HG02885 (cell line): ENCODE data around the gene SOX5.
"Not testable (repeated sequence)": the region's sequence is repeated elsewhere in the genome, so short reads cannot be mapped to it uniquely, and the experiment has no call there.

Experiments used
- ATAC-seq: cut with Tn5 transposase; IDR thresholded peaks from one replicate; pipeline ENCODE4 v1.9.1; 2021; ENCODE audit warnings: mild to moderate bottlenecking; ENCODE audit not compliant: unreplicated experiment, poor library complexity

The SOX5 gene

GRCh38 chr12:23763724-23764123 lies 185.7 kb downstream of the SOX5 start:
- ATAC-seq = no peak

GRCh38 chr12:23760495-23760894 lies 189.0 kb downstream of the SOX5 start:
- no peak for ATAC-seq

- no peak for ATAC-seq
Observed at GRCh38 chr12:23758608-23759007, 190.9 kb downstream of the SOX5 start.

- no peak for ATAC-seq
Observed at GRCh38 chr12:23757541-23757962, 191.9 kb downstream of the SOX5 start.

- ATAC-seq = no peak
Observed at GRCh38 chr12:23756416-23756815, 193.1 kb downstream of the SOX5 start.

GRCh38 chr12:23753628-23754365 lies 195.7 kb downstream of the SOX5 start:
- no peak for ATAC-seq

GRCh38 chr12:23752245-23752644 lies 197.2 kb downstream of the SOX5 start:
- no peak for ATAC-seq

GRCh38 chr12:23751641-23752040 lies 197.8 kb downstream of the SOX5 start:
- ATAC-seq = no peak

- ATAC-seq = no peak
Observed at GRCh38 chr12:23750923-23751322, 198.5 kb downstream of the SOX5 start.

GRCh38 chr12:23744696-23745095 lies 204.8 kb downstream of the SOX5 start:
- ATAC-seq = no peak

- no peak for ATAC-seq
Observed at GRCh38 chr12:23742574-23742973, 206.9 kb downstream of the SOX5 start.

GRCh38 chr12:23731493-23731892 lies 218.0 kb downstream of the SOX5 start:
- ATAC-seq = no peak

- no peak for ATAC-seq
Observed at GRCh38 chr12:23731035-23731434, 218.4 kb downstream of the SOX5 start.

- no peak for ATAC-seq
Observed at GRCh38 chr12:23729359-23729758, 220.1 kb downstream of the SOX5 start.

GRCh38 chr12:23726646-23727045 lies 222.8 kb downstream of the SOX5 start:
- ATAC-seq = no peak

- no peak for ATAC-seq
Observed at GRCh38 chr12:23722655-23723054, 226.8 kb downstream of the SOX5 start.

- no peak for ATAC-seq
Observed at GRCh38 chr12:23721268-23721667, 228.2 kb downstream of the SOX5 start.

GRCh38 chr12:23719493-23719892 lies 230.0 kb downstream of the SOX5 start:
- no peak for ATAC-seq

- not testable (repeated sequence) for ATAC-seq
Observed at GRCh38 chr12:23710361-23710760, 239.1 kb downstream of the SOX5 start.

GRCh38 chr12:23708185-23708837 lies 241.2 kb downstream of the SOX5 start:
- no peak for ATAC-seq

- no peak for ATAC-seq
Observed at GRCh38 chr12:23707270-23707669, 242.2 kb downstream of the SOX5 start.
